ENCODE measurements around the gene ZMIZ1.

GRCh38 chr10:79191951-79192676 is 123.3 kb downstream of the ZMIZ1 start:
- TF ChIP-seq CTCF (IDR thresholded peaks at IDR 0.05) (no peak), ZFX (IDR thresholded peaks at IDR 0.05; ENCODE audit: borderline replicate concordance) (no peak)
